ENCODE results near the gene TCEAL1. TPM values are rescaled to one million over a fixed set of nuclear protein-coding genes. Genes with fewer than 3 reads are reported as not detected.
A peak's percentile ranks its signal among the peaks of the same experiment; 100 is the strongest.

Gene TCEAL1
- total RNA-seq, result 100 to 1,000 TPM in 3 of 4 donors, 10 to 100 TPM in 1; 70.0 to 362 (median 176) TPM

GRCh38 chrX:103628386-103629317 is at the start of gene TCEAL1:
TCEAL1 (plus strand) TSS chrX:103628975; CDS start chrX:103629917, 942 bp downstream.
- H3K4me3 ChIP-seq, result peak within 1 kb of the TSS; percentile 53 to 55
- peaks cover 0 to 11% of the 10 kb centered on the region in 2 donors for H3K27me3 ChIP-seq
- H3K27ac ChIP-seq, result peak within 1 kb of the TSS; percentile 96
- no peaks in the 10 kb centered on the region for H3K4me1 ChIP-seq
- TF ChIP-seq CTCF (IDR thresholded peaks at IDR 0.05) (peak in 1 of 4 experiments; percentile 7), POLR2A (IDR thresholded peaks at IDR 0.05) (peak; percentile 55 to 62)
- no peaks in the 10 kb centered on the region for H3K9me3 ChIP-seq
- intact Hi-C loops (cut with DNase I; ENCODE audit: low total_unique reads), result no loop called here
- H3K36me3 ChIP-seq, result no peaks in the 10 kb centered on the region
- peak; percentile 65 to 67 for DNase-seq

DNA sequence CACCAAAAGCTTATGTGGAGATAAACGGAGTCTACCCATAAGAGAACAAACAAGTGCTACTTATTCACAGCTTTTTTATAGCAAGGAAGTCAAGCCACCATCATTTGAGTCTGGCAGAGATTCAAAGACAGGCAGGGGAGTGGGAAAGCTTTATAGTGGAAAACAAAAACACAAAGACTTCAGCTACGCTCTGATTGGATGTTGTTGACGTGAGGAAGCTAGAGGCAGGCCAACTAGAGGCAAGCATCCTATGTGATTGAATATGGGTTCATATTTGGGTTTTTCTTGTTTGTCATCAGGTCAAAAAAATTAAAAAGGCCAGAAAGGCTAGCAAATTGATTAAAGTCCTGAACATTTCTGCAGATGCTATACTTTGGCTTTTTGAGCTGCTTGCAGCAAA is 44.2 kb upstream of the TCEAL1 start:
- H3K4me3 ChIP-seq, result peak overlapping the region; percentile 46 to 67
- H3K36me3 ChIP-seq, result no peaks in the 10 kb centered on the region
- no peak for TF ChIP-seq CTCF (IDR thresholded peaks at IDR 0.05)
- TF ChIP-seq POLR2A (IDR thresholded peaks at IDR 0.05), result peak in 1 of 2 donors; percentile 10
- peak overlapping the region; percentile 93 to 98 for H3K27ac ChIP-seq
- H3K27me3 ChIP-seq, result no peaks in the 10 kb centered on the region
- peak in 1 of 2 donors; percentile 35 for DNase-seq
- H3K4me1 ChIP-seq, result no peaks in the 10 kb centered on the region
- intact Hi-C loops (cut with DNase I; ENCODE audit: low total_unique reads), result no loop called here
- no peaks in the 10 kb centered on the region for H3K9me3 ChIP-seq

- peak within 1 kb of the TSS; percentile 46 to 67 for H3K4me3 ChIP-seq
- DNase-seq, result peak; percentile 72 to 79
- H3K36me3 ChIP-seq, result no peaks in the 10 kb centered on the region
- H3K9me3 ChIP-seq, result no peaks in the 10 kb centered on the region
- H3K4me1 ChIP-seq, result no peaks in the 10 kb centered on the region
- TF ChIP-seq CTCF (IDR thresholded peaks at IDR 0.05) (no peak), POLR2A (IDR thresholded peaks at IDR 0.05) (peak; percentile 42 to 68)
- H3K27me3 ChIP-seq, result no peaks in the 10 kb centered on the region
- H3K27ac ChIP-seq, result peak within 1 kb of the TSS; percentile 93 to 98
- intact Hi-C loops (cut with DNase I; ENCODE audit: low total_unique reads), result no loop called here
These were observed 43.1 kb upstream of the TCEAL1 start, which contains the start of gene TCEAL4 for GRCh38 chrX:103585411-103586313. TCEAL4 (plus strand) TSS chrX:103585515; CDS start chrX:103586676, 1,161 bp downstream.

DNA sequence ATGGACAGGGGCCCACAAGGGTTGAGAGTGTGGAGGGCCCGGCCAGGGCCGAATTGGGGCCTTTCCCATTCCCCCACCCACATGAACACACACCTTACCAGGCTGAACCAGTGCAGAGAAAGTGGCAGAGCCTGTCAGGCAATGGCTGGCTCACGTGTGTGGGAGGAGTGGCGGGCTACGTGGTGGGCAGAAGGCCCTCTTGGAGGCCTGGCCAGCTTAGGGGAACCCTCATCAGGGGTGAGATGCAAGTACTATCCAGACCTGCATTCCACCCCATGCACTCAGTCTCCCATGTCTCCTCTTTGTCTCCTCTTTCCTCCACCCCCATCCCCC is 42.5 kb upstream of the TCEAL1 start:
- Histone ChIP-seq H3K27ac (peak overlapping the region; percentile 93 to 98), H3K36me3 (no peaks in the 10 kb centered on the region), H3K9me3 (no peaks in the 10 kb centered on the region), H3K4me3 (peak overlapping the region; percentile 46 to 67), H3K27me3 (no peaks in the 10 kb centered on the region), H3K4me1 (no peaks in the 10 kb centered on the region)
- no peak for TF ChIP-seq CTCF (IDR thresholded peaks at IDR 0.05)
- peak in 1 of 2 donors; percentile 14 for TF ChIP-seq POLR2A (IDR thresholded peaks at IDR 0.05)
- intact Hi-C loops (cut with DNase I; ENCODE audit: low total_unique reads), result no loop called here
- peak; percentile 37 to 50 for DNase-seq
